Aorta (tissue), 5 donors: ENCODE data around the gene FAM107B. TPM values are rescaled to one million over a fixed set of nuclear protein-coding genes. Genes with fewer than 3 reads are reported as not detected.

Experiments
- ATAC-seq: fragments of 200-7000 bp; cut with Tn5 transposase; one replicate; pipeline ENCODE4 v1.9.1; 2022; ENCODE audit warnings: moderate library complexity; ENCODE audit not compliant: low FRiP score
- DNase-seq, 2 donors: peaks; one replicate each; pipeline ENCODE4 v3.0.0-alpha.2; 2020
- H3K27ac ChIP-seq, 2 donors: one replicate each; pipeline ENCODE4 v1.5.1; 2013; ENCODE audit warnings: low read length in 2 of 2, mild to moderate bottlenecking in 2 of 2, moderate library complexity in 2 of 2, control low read depth in 1 of 2, inconsistent platforms in 1 of 2, low read depth in 1 of 2
- H3K27me3 ChIP-seq, 2 donors: one replicate each; pipeline ENCODE4 v1.6.1; 2013; ENCODE audit warnings: control low read depth in 1 of 2, low read length in 1 of 2, mild to moderate bottlenecking in 1 of 2, moderate library complexity in 1 of 2; ENCODE audit not compliant: insufficient read depth in 2 of 2, control insufficient read depth in 1 of 2
- H3K36me3 ChIP-seq, 2 donors: one replicate each; pipeline ENCODE4 v1.6.1; 2013; ENCODE audit warnings: control low read depth in 1 of 2, low read length in 1 of 2, mild to moderate bottlenecking in 1 of 2; ENCODE audit not compliant: insufficient read depth in 2 of 2, control insufficient read depth in 1 of 2
- H3K4me1 ChIP-seq, 2 donors: one replicate each; pipeline ENCODE4 v1.6.1; 2013; ENCODE audit warnings: low read length in 2 of 2, control low read depth in 1 of 2, mild to moderate bottlenecking in 1 of 2, moderate library complexity in 1 of 2; ENCODE audit not compliant: insufficient read depth in 2 of 2, control insufficient read depth in 1 of 2
- H3K4me3 ChIP-seq, 2 donors: one replicate each; pipeline ENCODE4 v1.5.1; 2013; ENCODE audit warnings: low read length in 2 of 2, control low read depth in 1 of 2, mild to moderate bottlenecking in 1 of 2
- H3K9me3 ChIP-seq: one replicate; pipeline ENCODE4 v1.6.1; 2013; ENCODE audit warnings: mild to moderate bottlenecking, low read length; ENCODE audit not compliant: control insufficient read depth
- WGBS, 2 donors: extraction: QIAGEN DNeasy Blood & Tissue Kit; methylation state at CpG; one replicate each; pipeline ENCODE4 v1.1.7; 2013; 5-methylcytosine and 5-hydroxymethylcytosine counted together
- intact Hi-C, 2 donors: fragments of 100-400 bp; cut with DNase I; formaldehyde crosslinking; loops; one replicate each; pipeline versions ENCODE4 v1.14.2 to v1.15.0; 2022
- polyA plus RNA-seq, 2 donors: library from polyadenylated mRNA; stranded (reverse); fragments of 200-250 nt; gene quantifications; one replicate each; pipeline ENCODE4 v1.2.3, GENCODE V29; 2013
- total RNA-seq, 2 donors: library from RNA; stranded (reverse); fragmentation: NEBNext Ultra II Directional; extraction: Animal tissue kit (Norgen Biotek cat#: 25700); gene quantifications; one replicate each; pipeline ENCODE4 v1.2.1, GENCODE V29; 2021
- donor health status: healthy with polysubstance abuse.
- donor health status: Bipolar disorder and iron deficiency.
- donor health status: DM: no; HTN: no; CAD: no.
- donor health status: DM: no; HTN: no; CAD: no.
- donor health status: DM: yes; HTN: yes; CAD: no.

Gene FAM107B
- total and polyA plus RNA-seq, 4 donors = 16.6 to 58.5 (median 33.1) TPM

DNA sequence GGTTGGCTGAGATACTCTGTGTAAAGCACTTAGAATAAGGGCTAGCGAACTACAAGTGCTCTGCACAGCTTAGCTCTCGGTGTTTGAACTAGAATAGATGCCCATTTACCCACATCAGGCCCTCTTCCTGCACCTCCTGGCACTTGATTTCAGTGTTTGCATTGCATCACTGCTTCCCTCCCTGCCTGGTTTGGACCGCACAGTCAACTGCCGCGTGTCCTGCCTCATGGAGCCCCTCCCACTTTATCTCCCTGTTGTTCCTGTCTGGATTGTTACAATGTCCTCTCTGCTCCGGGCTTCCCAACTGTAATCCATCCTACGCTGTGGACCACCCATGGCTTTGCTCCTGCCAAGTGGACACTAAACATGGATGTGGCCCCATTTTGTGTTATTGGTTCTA lies 2.3 kb downstream of the FAM107B start:
- no peaks in the 10 kb centered on the region for H3K4me1 ChIP-seq
- H3K4me3 ChIP-seq = no peak overlapping the region
- H3K9me3 ChIP-seq = no peaks in the 10 kb centered on the region
- intact Hi-C loops = no loop called here
- no peaks in the 10 kb centered on the region for H3K36me3 ChIP-seq
- no peaks in the 10 kb centered on the region for H3K27me3 ChIP-seq
- no peak overlapping the region for H3K27ac ChIP-seq
- WGBS, 2 donors = 89 to 90% methylated on average over 7 of the region's 7 CpGs
- ATAC-seq = no peak
- no peak for DNase-seq

DNA sequence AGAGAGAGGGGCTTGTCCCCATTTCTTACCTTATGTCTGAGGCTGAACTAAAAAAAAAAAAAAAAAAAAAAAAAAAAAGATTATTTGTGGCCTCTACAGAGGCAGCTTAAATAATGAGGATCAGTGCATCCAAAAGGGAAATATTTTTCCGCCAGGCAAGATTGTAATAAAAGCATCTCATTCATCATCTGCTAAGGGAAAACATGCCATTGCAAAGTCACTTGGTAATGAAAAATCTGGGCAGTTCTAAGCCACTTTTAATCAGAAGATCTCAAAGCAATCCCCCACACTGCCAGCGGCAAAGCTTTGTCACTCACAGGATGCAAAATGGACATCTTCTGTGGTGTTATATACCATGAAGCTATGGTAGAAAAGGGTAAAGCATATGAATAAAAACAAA lies 3.8 kb downstream of the FAM107B start:
- 45 to 54% methylated on average over 2 of the region's 2 CpGs for whole genome bisulfite sequencing, 2 donors
- Histone ChIP-seq H3K27me3 (no peaks in the 10 kb centered on the region), H3K36me3 (no peaks in the 10 kb centered on the region), H3K9me3 (no peaks in the 10 kb centered on the region), H3K4me1 (no peaks in the 10 kb centered on the region), H3K27ac (no peak overlapping the region), H3K4me3 (no peak overlapping the region)
- ATAC-seq = no peak
- no peak for DNase-seq
- intact Hi-C loops = no loop called here

GRCh38 chr10:14761372-14761771 lies 13.3 kb downstream of the FAM107B start:
- H3K27me3 ChIP-seq = no peaks in the 10 kb centered on the region
- H3K4me1 ChIP-seq = no peaks in the 10 kb centered on the region
- H3K36me3 ChIP-seq = no peaks in the 10 kb centered on the region
- no peak overlapping the region for H3K27ac ChIP-seq
- ATAC-seq = no peak
- intact Hi-C loops = no loop called here
- whole genome bisulfite sequencing, 2 donors = 89 to 95% methylated on average over 5 of the region's 5 CpGs
- DNase-seq = no peak
- no peak overlapping the region for H3K4me3 ChIP-seq
- no peaks in the 10 kb centered on the region for H3K9me3 ChIP-seq

- H3K36me3 ChIP-seq = no peaks in the 10 kb centered on the region
- H3K27ac ChIP-seq = no peak overlapping the region
- no peak for DNase-seq
- H3K9me3 ChIP-seq = no peaks in the 10 kb centered on the region
- intact Hi-C loops = no loop called here
- no peak for ATAC-seq
- H3K4me1 ChIP-seq = no peaks in the 10 kb centered on the region
- no peaks in the 10 kb centered on the region for H3K27me3 ChIP-seq
- WGBS, 2 donors = 85 to 86% methylated on average over 8 of the region's 8 CpGs
- H3K4me3 ChIP-seq = no peak overlapping the region
Measured at GRCh38 chr10:14758994-14759664, 15.6 kb downstream of the FAM107B start.

DNA sequence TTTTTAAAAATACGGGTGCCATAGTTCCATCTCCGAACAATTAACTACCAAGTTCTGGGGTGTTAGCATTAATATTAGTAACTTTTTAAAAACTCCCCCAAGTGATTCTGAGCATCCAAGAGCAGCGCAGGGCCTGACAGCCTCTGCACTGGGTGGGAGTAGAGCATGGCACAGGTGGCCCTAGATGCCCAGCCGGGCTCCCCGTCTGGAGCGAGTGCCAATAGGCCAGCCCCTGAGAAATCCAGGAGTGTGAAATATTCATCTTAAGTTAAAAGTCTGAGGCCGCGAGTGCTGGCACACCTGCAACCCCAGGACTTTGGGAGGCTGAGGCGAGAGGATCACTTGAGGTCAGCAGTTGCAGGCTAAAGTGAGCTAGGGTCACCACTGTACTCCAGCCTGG lies 16.2 kb downstream of the FAM107B start:
- H3K4me3 ChIP-seq = no peak overlapping the region
- no peak overlapping the region for H3K27ac ChIP-seq
- 95 to 97% methylated on average over 9 of the region's 9 CpGs for WGBS, 2 donors
- intact Hi-C loops = no loop called here
- ATAC-seq (no peak), DNase-seq (no peak)
- no peaks in the 10 kb centered on the region for H3K27me3 ChIP-seq
- H3K4me1 ChIP-seq = no peaks in the 10 kb centered on the region
- H3K9me3 ChIP-seq = no peaks in the 10 kb centered on the region
- H3K36me3 ChIP-seq = no peaks in the 10 kb centered on the region

- no peak for ATAC-seq
- H3K4me3 ChIP-seq = no peak overlapping the region
- intact Hi-C loops = no loop called here
- H3K27me3 ChIP-seq = no peaks in the 10 kb centered on the region
- no peak for DNase-seq
- H3K27ac ChIP-seq = no peak overlapping the region
- 90 to 92% methylated on average over 7 of the region's 7 CpGs for WGBS, 2 donors
- no peaks in the 10 kb centered on the region for H3K36me3 ChIP-seq
- H3K4me1 ChIP-seq = no peaks in the 10 kb centered on the region
- H3K9me3 ChIP-seq = no peaks in the 10 kb centered on the region
Measured at GRCh38 chr10:14757986-14758385, 16.7 kb downstream of the FAM107B start.

DNA sequence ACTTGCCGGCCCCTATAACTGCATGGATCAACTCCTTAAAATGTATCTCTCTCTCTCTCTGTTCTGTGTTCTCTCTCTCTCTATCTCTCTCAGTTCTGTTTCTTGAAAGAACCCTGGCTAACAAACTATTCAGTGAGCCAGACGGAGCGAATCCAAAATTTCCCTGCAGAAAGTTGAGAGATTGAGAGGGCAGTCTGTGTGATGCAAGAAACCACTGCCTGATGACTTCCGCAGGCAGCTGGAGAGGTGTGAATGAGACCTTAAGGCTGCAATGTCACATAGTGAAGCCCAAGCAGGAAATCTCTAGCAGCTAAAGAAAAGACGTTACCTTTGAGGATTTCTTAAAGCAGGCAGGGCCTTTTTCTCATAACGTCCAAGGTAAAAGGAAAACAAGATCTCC lies 17.3 kb downstream of the FAM107B start:
- ATAC-seq (no peak), DNase-seq (no peak)
- Histone ChIP-seq H3K27ac (no peak overlapping the region), H3K27me3 (no peaks in the 10 kb centered on the region), H3K4me1 (no peaks in the 10 kb centered on the region), H3K36me3 (no peaks in the 10 kb centered on the region), H3K9me3 (no peaks in the 10 kb centered on the region), H3K4me3 (no peak overlapping the region)
- 92 to 94% methylated on average over 6 of the region's 6 CpGs for WGBS, 2 donors
- intact Hi-C loops = no loop called here

GRCh38 chr10:14753441-14753840 lies 21.3 kb downstream of the FAM107B start:
- no peak for DNase-seq
- WGBS, 2 donors = 84 to 97% methylated on average over 1 of the region's 1 CpG
- intact Hi-C loops = no loop called here

DNA sequence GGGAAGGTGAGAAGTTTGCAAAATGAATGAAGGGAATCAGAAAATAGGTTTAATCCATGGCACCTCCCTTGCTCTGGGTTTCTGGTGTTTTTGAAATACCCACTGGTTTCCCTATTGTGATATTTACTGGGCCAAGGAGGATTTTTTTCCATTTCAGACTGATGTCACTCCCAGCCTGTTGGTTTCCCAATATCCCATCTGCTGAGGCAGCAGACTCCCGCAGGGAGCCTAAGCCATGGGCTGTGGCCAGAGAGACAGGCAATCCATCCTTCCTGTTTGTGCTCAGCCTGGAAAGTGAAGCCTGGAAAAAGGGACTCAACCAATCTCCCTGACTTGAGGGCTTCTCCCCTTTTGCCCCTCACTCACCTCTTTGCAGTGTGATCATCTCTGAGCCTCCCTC lies 22.8 kb downstream of the FAM107B start:
- Histone ChIP-seq H3K27ac (no peak overlapping the region), H3K4me3 (no peak overlapping the region), H3K27me3 (no peaks in the 10 kb centered on the region), H3K9me3 (no peaks in the 10 kb centered on the region), H3K4me1 (no peaks in the 10 kb centered on the region), H3K36me3 (no peaks in the 10 kb centered on the region)
- 45 to 59% methylated on average over 1 of the region's 1 CpG for WGBS, 2 donors
- ATAC-seq = peak; percentile 79
- DNase-seq = peak in 1 of 2 donors; percentile 73
- intact Hi-C loops = no loop called here

More at GRCh38 chr10:14753441-14753840, 21.3 kb downstream of the FAM107B start:
- no peaks in the 10 kb centered on the region for H3K27me3 ChIP-seq
- H3K4me3 ChIP-seq = no peak overlapping the region
- no peak for ATAC-seq
- no peaks in the 10 kb centered on the region for H3K9me3 ChIP-seq
- no peaks in the 10 kb centered on the region for H3K4me1 ChIP-seq
- H3K27ac ChIP-seq = no peak overlapping the region
- H3K36me3 ChIP-seq = no peaks in the 10 kb centered on the region
